ENCODE data around the gene C18orf32.
"Not testable (repeated sequence)": the region's sequence is repeated elsewhere in the genome, so short reads cannot be mapped to it uniquely, and the experiment has no call there.

C18orf32 gene

GRCh38 chr18:49500201-49500921, 13.3 kb upstream of the C18orf32 start:
- DNase-seq (ENCODE audit: low spot score), result no peak

- no peak for DNase-seq (ENCODE audit: low spot score)
These were observed 12.1 kb upstream of the C18orf32 start for GRCh38 chr18:49499046-49499637.

- no peak for DNase-seq (ENCODE audit: low spot score)
These were observed 8.4 kb upstream of the C18orf32 start for GRCh38 chr18:49495480-49495879.

- no peak for DNase-seq (ENCODE audit: low spot score)
These were observed 8.0 kb upstream of the C18orf32 start for GRCh38 chr18:49495076-49495475.

GRCh38 chr18:49494660-49495059, 7.6 kb upstream of the C18orf32 start:
- no peak for DNase-seq (ENCODE audit: low spot score)

- no peak for DNase-seq (ENCODE audit: low spot score)
These were observed 5.6 kb upstream of the C18orf32 start for GRCh38 chr18:49492694-49493033.

GRCh38 chr18:49491857-49492693, 5.0 kb upstream of the C18orf32 start, which contains the start of gene RPL17:
RPL17 (minus strand) TSS chr18:49492465.
- DNase-seq (ENCODE audit: low spot score), result peak; percentile 100

GRCh38 chr18:49491534-49491856, 4.5 kb upstream of the C18orf32 start:
- DNase-seq (ENCODE audit: low spot score), result no peak

- DNase-seq (ENCODE audit: low spot score), result no peak
These were observed 3.3 kb upstream of the C18orf32 start for GRCh38 chr18:49490246-49490762.

- peak; percentile 59 for DNase-seq (ENCODE audit: low spot score)
These were observed 777 bp upstream of the C18orf32 start for GRCh38 chr18:49487711-49488310.

- no peak for DNase-seq (ENCODE audit: low spot score)
These were observed 455 bp downstream of the C18orf32 start for GRCh38 chr18:49486606-49486952.

- DNase-seq (ENCODE audit: low spot score), result peak; percentile 41
These were observed 900 bp downstream of the C18orf32 start for GRCh38 chr18:49486134-49486533.

- DNase-seq (ENCODE audit: low spot score), result no peak
These were observed 3.8 kb downstream of the C18orf32 start for GRCh38 chr18:49483198-49483597.

GRCh38 chr18:49481907-49482306, 5.1 kb downstream of the C18orf32 start:
- DNase-seq (ENCODE audit: low spot score), result no peak

- DNase-seq (ENCODE audit: low spot score), result no peak
These were observed 5.7 kb downstream of the C18orf32 start for GRCh38 chr18:49481317-49481716.

GRCh38 chr18:49479381-49480137, 7.5 kb downstream of the C18orf32 start:
- DNase-seq (ENCODE audit: low spot score), result no peak

- DNase-seq (ENCODE audit: low spot score), result no peak
These were observed 10.2 kb downstream of the C18orf32 start for GRCh38 chr18:49476664-49477411.

- DNase-seq (ENCODE audit: low spot score), result not testable (repeated sequence)
These were observed 12.1 kb downstream of the C18orf32 start for GRCh38 chr18:49474935-49475334.

GRCh38 chr18:49473721-49474120, 13.3 kb downstream of the C18orf32 start:
- DNase-seq (ENCODE audit: low spot score), result no peak

GRCh38 chr18:49472459-49472858, 14.6 kb downstream of the C18orf32 start:
- no peak for DNase-seq (ENCODE audit: low spot score)

GRCh38 chr18:49471532-49471931, 15.5 kb downstream of the C18orf32 start:
- no peak for DNase-seq (ENCODE audit: low spot score)
